ENCODE results near the gene EPN3. TPM values are rescaled to one million over a fixed set of nuclear protein-coding genes. Genes with fewer than 3 reads are reported as not detected.

EPN3 gene
- polyA plus RNA-seq, 1 of the 3 experiments (the other 2 are of a cell fraction), result 0.05 TPM

Other genes starting within 250 kb of the EPN3 start
- 26.5 and 28.4 TPM in 2 replicates for gene XYLT2, start 186.6 kb upstream of the EPN3 start, polyA plus RNA-seq (2012; rRNA removed)
- 266 and 337 TPM in 2 replicates for gene MRPL27, start 159.6 kb upstream of the EPN3 start, polyA plus RNA-seq (2012; rRNA removed)
- gene EME1, start 159.5 kb upstream of the EPN3 start, polyA plus RNA-seq (2012; rRNA removed), result 16.9 and 21.5 TPM in 2 replicates
- 122 and 137 TPM in 2 replicates for gene LRRC59, start 135.2 kb upstream of the EPN3 start, polyA plus RNA-seq (2012; rRNA removed)
- 46.6 and 49.5 TPM in 2 replicates for gene ACSF2, start 106.5 kb upstream of the EPN3 start, polyA plus RNA-seq (2012; rRNA removed)
- gene CHAD, start 63.9 kb upstream of the EPN3 start, polyA plus RNA-seq (2012; rRNA removed), result not detected in 2 replicates
- 44.7 and 58.9 TPM in 2 replicates for gene RSAD1, start 53.9 kb upstream of the EPN3 start, polyA plus RNA-seq (2012; rRNA removed)
- gene MYCBPAP, start 24.3 kb upstream of the EPN3 start, polyA plus RNA-seq (2012; rRNA removed), result 2.4 and 4.4 TPM in 2 replicates
- gene SPATA20, start 14.4 kb downstream of the EPN3 start, polyA plus RNA-seq (2012; rRNA removed), result 92.0 and 106 TPM in 2 replicates
- gene CACNA1G, start 28.0 kb downstream of the EPN3 start, polyA plus RNA-seq (2012; rRNA removed), result 0.15 and 0.21 TPM in 2 replicates
- 185 and 209 TPM in 2 replicates for gene ABCC3, start 102.1 kb downstream of the EPN3 start, polyA plus RNA-seq (2012; rRNA removed)
- gene ANKRD40, start 175.2 kb downstream of the EPN3 start, polyA plus RNA-seq (2012; rRNA removed), result 33.6 and 46.3 TPM in 2 replicates
- gene LUC7L3, start 186.9 kb downstream of the EPN3 start, polyA plus RNA-seq (2012; rRNA removed), result 154 and 164 TPM in 2 replicates
- not detected in 2 replicates for gene ANKRD40CL, start 234.8 kb downstream of the EPN3 start, polyA plus RNA-seq (2012; rRNA removed)